Bladder microvascular endothelial cell (primary cell): Measurements from ENCODE around the gene EAF1. TPM values are rescaled to one million over a fixed set of nuclear protein-coding genes. Genes with fewer than 3 reads are reported as not detected.

ENCODE experiments used
- total RNA-seq: library from RNA; depleted of rRNA; stranded (reverse); fragments of >200 nt; gene quantifications from 2 replicates; pipeline ENCODE4 v1.2.3, GENCODE V29; 2014

EAF1 gene
- 16.4 and 21.3 TPM in 2 replicates for total RNA-seq

GRCh38 chr3:15427182-15427880 lies at the start of gene EAF1, which contains the start of gene METTL6:
EAF1 (plus strand) TSS chr3:15427598; CDS start chr3:15427780, 182 bp downstream.
METTL6 (minus strand) TSS chr3:15427544; CDS start chr3:15426511, 1,033 bp downstream.

Other genes with a start within 250 kb of the EAF1 start
- 15.4 and 30.1 TPM in 2 replicates for gene CAPN7, start 221.4 kb upstream of the EAF1 start, total RNA-seq
- gene SH3BP5, start 95.0 kb upstream of the EAF1 start, total RNA-seq, result 108 and 119 TPM in 2 replicates
- gene METTL6, start 54 bp upstream of the EAF1 start, total RNA-seq, result 16.8 and 23.1 TPM in 2 replicates
- 0.16 and 1.7 TPM in 2 replicates for gene COLQ, start 94.1 kb downstream of the EAF1 start, total RNA-seq
- 19.3 and 32.8 TPM in 2 replicates for gene HACL1, start 174.0 kb downstream of the EAF1 start, total RNA-seq
- 21.0 and 39.1 TPM in 2 replicates for gene BTD, start 174.1 kb downstream of the EAF1 start, total RNA-seq